Skeletal muscle satellite cell (primary cell): ENCODE results near the gene JAKMIP1.

Source experiments
- H3K27me3 ChIP-seq: 2 replicates; pipeline ENCODE4 v1.7.0; 2013; ENCODE audit warnings: low read length; ENCODE audit not compliant: control insufficient read depth, insufficient read depth
- H3K36me3 ChIP-seq: 2 replicates; pipeline ENCODE4 v1.7.0; 2013; ENCODE audit warnings: mild to moderate bottlenecking, control low read depth, low read length; ENCODE audit not compliant: insufficient read depth
- H3K4me1 ChIP-seq: 2 replicates; pipeline ENCODE4 v1.7.0; 2013; ENCODE audit warnings: low read length; ENCODE audit not compliant: control insufficient read depth, insufficient read depth
- H3K4me2 ChIP-seq: 2 replicates; pipeline ENCODE4 v1.7.0; 2013; ENCODE audit warnings: mild to moderate bottlenecking, low read length
- H3K4me3 ChIP-seq: 2 replicates; pipeline ENCODE4 v1.7.0; 2013; ENCODE audit warnings: low read length
- H3K9ac ChIP-seq: 2 replicates; pipeline ENCODE4 v1.7.0; 2013; ENCODE audit warnings: mild to moderate bottlenecking, low read depth, low read length, moderate library complexity
- H3K9me3 ChIP-seq: replicated peaks from 2 replicates; pipeline ENCODE4 v1.7.0; 2013; ENCODE audit warnings: mild to moderate bottlenecking, control low read depth, low read length

The JAKMIP1 gene

DNA sequence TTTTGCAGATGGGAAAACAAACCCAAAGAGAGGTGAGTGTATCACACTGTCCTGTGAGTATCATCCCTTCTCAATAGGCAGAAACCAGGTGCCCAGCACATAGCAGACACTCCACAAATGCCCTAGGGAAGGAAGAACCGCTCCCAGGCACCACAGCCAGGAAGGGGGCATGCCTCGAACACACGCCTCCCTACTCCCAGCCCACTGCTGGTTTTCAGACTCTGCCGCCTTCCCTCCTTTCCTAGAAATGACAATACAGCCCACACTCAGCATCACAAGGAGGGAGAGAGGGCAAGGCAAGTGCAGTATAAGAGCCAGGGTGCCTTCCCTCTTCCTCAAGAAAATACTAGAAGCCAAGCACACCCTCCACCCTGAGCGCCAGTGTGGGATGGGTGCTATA is 16.2 kb downstream of the JAKMIP1 start:
- Histone ChIP-seq H3K4me1 (no peaks in the 10 kb centered on the region), H3K36me3 (no peaks in the 10 kb centered on the region), H3K4me3 (no peak overlapping the region), H3K27me3 (no peaks in the 10 kb centered on the region), H3K9ac (no peak overlapping the region), H3K9me3 (no peaks in the 10 kb centered on the region), H3K4me2 (no peak overlapping the region)

DNA sequence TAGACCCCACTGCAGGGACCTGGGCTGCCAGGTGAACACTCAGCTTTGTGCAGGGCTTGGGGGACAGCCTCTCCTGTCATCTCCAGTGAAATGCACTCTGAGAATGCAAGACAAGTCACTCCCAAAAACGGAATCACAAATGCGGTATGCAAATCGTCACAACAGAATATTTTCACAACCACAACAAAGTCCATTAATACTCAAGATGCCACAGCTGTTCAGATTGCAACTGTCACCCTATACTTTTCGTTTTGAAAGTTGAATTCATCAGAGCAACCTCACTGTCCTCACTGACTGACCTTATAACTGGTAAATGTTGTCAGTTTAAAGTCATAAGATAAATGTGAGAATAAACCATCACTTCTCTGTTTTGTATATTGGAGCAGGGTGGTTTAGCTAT is 16.6 kb downstream of the JAKMIP1 start:
- H3K27me3 ChIP-seq = no peaks in the 10 kb centered on the region
- H3K9me3 ChIP-seq = no peaks in the 10 kb centered on the region
- H3K9ac ChIP-seq = no peak overlapping the region
- H3K4me3 ChIP-seq = no peak overlapping the region
- no peaks in the 10 kb centered on the region for H3K36me3 ChIP-seq
- no peaks in the 10 kb centered on the region for H3K4me1 ChIP-seq
- H3K4me2 ChIP-seq = no peak overlapping the region

DNA sequence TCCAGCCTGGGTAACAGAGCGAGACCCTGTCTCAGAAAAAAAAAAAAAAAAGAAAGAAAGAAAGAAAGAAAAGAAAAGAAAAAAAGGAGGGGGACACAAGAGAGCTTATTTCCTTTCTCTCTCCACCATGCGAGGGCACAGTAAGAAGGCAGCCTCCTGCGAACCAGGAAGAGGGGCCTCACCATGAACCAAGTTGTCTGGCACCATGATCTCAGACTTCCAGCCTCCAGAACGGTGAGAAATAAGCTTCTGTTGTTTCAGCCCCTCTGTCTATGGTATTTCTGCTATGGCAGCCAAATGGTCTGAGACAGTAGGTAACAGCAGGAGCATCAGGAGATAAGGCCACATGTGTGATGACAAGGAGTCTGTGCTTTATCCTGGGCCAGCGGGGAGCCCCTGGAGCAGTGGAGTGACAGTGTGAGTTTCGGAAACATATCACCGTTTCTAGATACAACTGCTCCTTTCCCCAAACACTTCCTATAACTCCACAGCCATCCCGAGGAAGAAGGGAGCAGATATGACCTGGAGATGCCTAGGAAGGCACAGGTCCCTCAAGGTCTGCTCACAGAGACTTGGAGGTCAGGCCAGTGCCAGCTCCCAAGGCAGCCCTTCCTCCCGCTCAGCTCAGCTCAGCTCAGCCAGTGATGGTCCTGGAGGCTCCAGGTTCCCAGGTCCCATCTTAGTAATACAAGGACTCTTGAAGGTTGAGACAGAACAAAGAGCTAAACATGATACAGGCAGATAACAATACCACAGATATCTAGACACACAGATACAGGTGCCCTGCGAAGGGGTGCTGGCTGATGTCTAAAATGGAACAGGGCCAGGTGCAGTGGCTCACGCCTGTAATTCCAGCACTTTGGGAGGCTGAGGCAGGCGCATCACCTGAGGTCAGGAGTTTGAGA is 17.7 kb downstream of the JAKMIP1 start:
- Histone ChIP-seq H3K4me3 (no peak overlapping the region), H3K4me1 (no peaks in the 10 kb centered on the region), H3K4me2 (no peak overlapping the region), H3K9ac (no peak overlapping the region), H3K36me3 (no peaks in the 10 kb centered on the region), H3K27me3 (no peaks in the 10 kb centered on the region), H3K9me3 (no peaks in the 10 kb centered on the region)

DNA sequence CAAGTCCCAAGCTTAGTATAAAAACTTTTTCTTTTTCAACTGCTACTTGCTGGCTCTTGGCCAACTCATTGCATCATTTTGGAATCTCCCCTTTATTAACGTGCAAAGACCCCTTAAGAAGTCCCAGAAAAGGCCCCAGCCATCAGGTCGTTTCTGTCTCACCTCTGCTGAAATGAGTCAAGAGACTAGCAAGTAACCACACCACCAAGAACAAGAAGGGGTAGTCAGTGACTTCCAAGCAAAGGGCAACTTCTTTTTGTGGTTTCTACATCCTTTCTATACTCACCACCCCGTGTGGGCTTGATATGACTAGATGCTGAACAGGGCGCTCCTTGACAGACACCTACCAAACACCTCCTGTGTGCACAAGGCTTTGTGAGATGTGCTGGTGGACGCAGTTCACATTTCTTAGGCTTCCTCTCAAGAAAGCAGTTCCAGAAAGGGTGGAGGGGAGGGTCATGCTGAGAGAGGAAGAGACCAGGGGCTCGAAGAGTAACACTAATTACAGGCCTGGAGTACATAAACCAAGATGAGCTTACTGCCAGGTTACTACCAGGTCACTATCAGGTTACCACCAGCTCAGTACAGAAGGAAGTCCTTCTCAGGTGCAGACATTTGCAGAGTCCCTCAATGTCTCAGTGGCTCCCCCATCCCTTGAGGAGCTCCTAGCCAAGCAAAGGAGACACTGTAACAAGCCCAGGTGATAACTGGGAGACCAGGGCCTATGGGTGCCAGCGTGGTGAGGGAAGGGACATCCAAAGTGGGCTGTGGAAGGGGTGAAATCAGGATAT is 19.3 kb downstream of the JAKMIP1 start:
- no peak overlapping the region for H3K4me2 ChIP-seq
- H3K9ac ChIP-seq = no peak overlapping the region
- H3K4me3 ChIP-seq = no peak overlapping the region
- no peaks in the 10 kb centered on the region for H3K4me1 ChIP-seq
- H3K36me3 ChIP-seq = no peaks in the 10 kb centered on the region
- H3K27me3 ChIP-seq = no peaks in the 10 kb centered on the region
- no peaks in the 10 kb centered on the region for H3K9me3 ChIP-seq

DNA sequence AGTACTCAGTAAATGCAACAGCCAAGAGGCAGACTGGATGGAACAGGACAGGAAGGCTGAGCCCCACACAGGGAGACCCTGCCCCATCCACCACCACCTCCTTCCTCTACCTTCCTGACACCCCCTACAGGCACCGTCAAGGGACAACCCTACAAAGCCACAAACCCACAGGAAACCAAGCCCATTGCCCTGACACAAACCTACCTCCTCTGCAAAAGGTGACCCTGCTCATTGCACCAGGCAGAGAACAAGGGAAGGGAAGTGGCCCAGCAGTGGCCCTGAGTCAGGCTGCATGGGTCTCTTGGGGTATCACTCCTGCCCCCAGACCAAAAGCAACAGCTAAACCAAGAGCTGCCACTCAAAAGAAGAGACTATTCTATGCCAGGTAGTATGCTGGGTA is 21.0 kb downstream of the JAKMIP1 start:
- no peaks in the 10 kb centered on the region for H3K9me3 ChIP-seq
- H3K9ac ChIP-seq = no peak overlapping the region
- no peaks in the 10 kb centered on the region for H3K36me3 ChIP-seq
- no peak overlapping the region for H3K4me2 ChIP-seq
- H3K27me3 ChIP-seq = no peaks in the 10 kb centered on the region
- H3K4me3 ChIP-seq = no peak overlapping the region
- no peaks in the 10 kb centered on the region for H3K4me1 ChIP-seq

DNA sequence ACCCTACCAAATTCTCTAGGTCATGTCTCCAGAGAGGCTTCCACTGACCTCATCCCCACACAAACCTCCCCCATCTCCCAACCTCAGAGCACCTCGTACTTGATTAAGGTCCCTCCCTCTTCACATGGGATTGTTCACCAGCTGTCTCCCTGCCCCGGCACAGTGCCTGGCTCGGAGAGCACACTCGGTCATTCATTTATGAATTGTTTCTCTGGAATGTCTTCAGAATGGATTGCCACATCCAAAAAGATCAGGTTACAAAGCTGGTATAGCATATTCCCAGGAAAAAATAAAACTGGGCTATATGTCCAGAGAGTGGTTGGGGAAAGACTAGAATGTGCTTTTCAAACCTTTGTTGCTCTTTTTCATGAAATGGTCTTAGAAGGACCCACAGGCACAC is 21.6 kb downstream of the JAKMIP1 start:
- Histone ChIP-seq H3K4me3 (no peak overlapping the region), H3K36me3 (no peaks in the 10 kb centered on the region), H3K9me3 (no peaks in the 10 kb centered on the region), H3K27me3 (no peaks in the 10 kb centered on the region), H3K9ac (no peak overlapping the region), H3K4me2 (no peak overlapping the region), H3K4me1 (no peaks in the 10 kb centered on the region)

DNA sequence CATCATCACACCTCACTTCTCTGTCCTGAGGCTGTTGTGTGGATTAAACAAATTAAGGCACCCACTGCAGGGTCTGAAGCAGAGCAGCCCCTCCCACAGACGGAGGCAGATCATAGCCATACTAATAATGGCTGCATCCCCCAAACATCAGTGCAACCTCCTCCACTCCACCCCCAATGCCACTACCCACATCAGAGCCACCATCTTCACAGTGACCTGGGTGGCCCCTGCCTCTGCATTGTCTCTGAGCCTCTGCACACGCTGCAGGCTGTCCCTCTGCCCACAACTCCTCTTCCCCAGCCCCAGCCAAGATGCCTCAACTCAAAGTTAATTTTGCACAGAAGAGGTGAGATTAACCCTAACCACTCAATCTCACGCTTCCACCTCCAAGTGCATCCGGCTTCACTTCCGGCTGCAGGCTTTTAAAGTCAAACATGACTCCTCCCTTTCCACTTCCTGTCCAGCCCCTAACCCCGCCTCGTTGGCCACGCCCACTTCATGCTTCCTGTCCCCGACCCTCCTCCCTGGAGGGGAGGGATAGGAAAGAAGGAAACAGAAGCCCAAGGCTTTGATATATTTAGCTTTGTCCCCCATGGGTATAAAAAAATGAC is 22.7 kb downstream of the JAKMIP1 start:
- Histone ChIP-seq H3K27me3 (no peaks in the 10 kb centered on the region), H3K36me3 (no peaks in the 10 kb centered on the region), H3K4me2 (no peak overlapping the region), H3K9ac (no peak overlapping the region), H3K4me1 (no peaks in the 10 kb centered on the region), H3K4me3 (no peak overlapping the region), H3K9me3 (no peaks in the 10 kb centered on the region)

DNA sequence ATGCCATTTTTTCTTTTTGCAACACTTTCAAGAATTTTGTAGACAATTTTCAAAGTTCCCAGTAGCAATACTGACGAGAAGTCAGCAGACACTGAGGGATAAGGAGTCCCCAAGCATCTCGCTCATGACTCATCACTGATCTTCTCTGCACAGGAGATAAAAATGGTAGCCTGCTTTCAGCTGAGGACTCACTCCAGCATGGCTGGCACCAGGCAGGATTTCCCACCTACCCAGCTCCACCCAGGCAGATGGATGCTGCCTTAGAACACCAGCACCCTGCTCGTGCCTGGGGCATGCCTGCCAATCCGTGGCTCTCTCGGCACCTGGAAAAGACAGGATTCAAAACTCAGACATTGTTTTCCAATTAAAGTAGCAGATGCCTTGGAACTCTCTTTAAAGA is 24.9 kb downstream of the JAKMIP1 start:
- H3K4me3 ChIP-seq = no peak overlapping the region
- no peaks in the 10 kb centered on the region for H3K4me1 ChIP-seq
- H3K9me3 ChIP-seq = no peaks in the 10 kb centered on the region
- no peaks in the 10 kb centered on the region for H3K36me3 ChIP-seq
- H3K27me3 ChIP-seq = no peaks in the 10 kb centered on the region
- no peak overlapping the region for H3K4me2 ChIP-seq
- H3K9ac ChIP-seq = no peak overlapping the region

DNA sequence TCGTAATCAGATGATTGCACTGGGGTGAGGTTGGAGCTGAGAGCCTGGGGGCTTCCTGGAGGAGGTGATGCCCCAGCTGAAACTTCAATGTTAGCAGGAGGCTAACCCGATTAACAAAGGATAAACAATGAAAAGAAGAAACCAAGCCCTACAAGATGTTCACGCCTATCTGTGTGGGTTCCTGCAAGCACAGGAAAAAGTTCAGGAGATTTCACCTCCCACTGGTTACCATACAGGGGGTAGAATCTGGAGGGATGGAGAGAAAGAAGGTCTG is 27.5 kb downstream of the JAKMIP1 start:
- Histone ChIP-seq H3K4me3 (no peak overlapping the region), H3K36me3 (no peaks in the 10 kb centered on the region), H3K9ac (no peak overlapping the region), H3K4me2 (no peak overlapping the region), H3K4me1 (no peaks in the 10 kb centered on the region), H3K27me3 (no peaks in the 10 kb centered on the region), H3K9me3 (no peaks in the 10 kb centered on the region)

DNA sequence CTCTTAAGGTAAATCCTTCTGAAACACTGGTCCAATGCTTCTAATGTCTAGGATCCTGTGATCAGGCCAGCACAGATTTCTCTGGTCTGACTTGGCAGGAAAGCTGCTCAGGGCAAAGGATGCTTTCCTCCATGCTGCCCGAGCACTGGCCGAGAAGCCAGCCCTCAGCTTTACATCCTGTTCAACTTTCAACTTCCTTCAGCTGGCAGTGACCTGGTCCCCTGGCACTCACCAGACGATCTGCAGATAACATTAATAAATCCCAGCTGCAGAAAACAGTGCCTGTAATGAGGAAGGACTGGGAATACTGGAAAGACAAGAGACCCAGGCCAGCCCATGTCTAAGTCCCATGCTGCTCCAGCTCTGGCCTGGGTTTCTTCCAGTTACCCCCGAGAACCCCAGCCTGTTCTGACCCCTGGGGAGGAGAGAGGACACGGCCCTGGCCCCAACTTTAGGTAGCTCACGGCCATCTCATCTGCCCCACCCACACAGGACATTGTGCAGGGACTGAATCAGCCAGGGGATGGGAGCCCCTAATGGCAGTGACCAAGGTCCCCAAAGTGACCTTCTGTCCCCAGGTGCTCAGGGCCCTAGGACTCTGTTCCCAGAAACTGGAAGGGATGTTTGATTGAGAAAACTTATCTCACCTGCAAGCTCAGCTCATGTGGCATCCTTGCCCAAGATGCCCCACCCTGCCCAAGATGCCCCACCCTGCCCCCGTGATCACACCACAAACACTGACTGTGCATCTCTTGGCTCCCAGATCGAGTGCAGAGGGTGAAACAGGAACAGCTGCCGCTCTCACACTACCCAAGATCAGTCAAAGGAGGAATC is 28.0 kb downstream of the JAKMIP1 start:
- H3K9me3 ChIP-seq = no peaks in the 10 kb centered on the region
- no peak overlapping the region for H3K4me3 ChIP-seq
- H3K27me3 ChIP-seq = no peaks in the 10 kb centered on the region
- no peaks in the 10 kb centered on the region for H3K4me1 ChIP-seq
- no peaks in the 10 kb centered on the region for H3K36me3 ChIP-seq
- no peak overlapping the region for H3K9ac ChIP-seq
- no peak overlapping the region for H3K4me2 ChIP-seq

DNA sequence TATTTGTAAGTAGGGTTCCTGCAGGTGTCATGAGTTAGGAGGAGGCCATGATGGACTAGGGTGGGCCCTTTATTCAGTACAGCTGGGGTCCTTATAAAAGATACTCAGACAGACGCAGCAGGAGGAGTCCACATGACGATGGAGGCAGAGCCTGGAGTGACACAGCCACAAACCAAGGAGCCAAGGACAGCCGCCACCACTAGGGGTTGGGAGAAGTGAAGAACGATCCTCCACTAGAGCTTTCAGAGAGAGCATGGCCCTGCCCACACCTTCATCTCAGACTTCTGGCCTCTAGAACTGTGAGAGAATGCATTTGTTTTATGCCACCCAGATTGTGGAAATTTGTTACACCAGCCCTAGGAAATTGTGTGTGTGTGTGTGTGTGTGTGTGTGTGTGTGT is 31.1 kb downstream of the JAKMIP1 start:
- Histone ChIP-seq H3K9ac (no peak overlapping the region), H3K27me3 (no peaks in the 10 kb centered on the region), H3K9me3 (no peaks in the 10 kb centered on the region), H3K4me1 (no peaks in the 10 kb centered on the region), H3K4me3 (no peak overlapping the region), H3K4me2 (no peak overlapping the region), H3K36me3 (no peaks in the 10 kb centered on the region)
